Endodermal cell (in vitro differentiated cells): ENCODE data around the gene VPS35L. TPM values are rescaled to one million over a fixed set of nuclear protein-coding genes. Genes with fewer than 3 reads are reported as not detected.
A peak's percentile ranks its signal among the peaks of the same experiment; 100 is the strongest.

Experiments
- DNase-seq: peaks from one replicate; pipeline ENCODE4 v3.0.0-alpha.2; 2017
- H3K27ac ChIP-seq: 2 replicates; pipeline ENCODE4 v1.5.1; 2013; ENCODE audit warnings: mild to moderate bottlenecking, low read depth, low read length, moderate library complexity
- H3K27me3 ChIP-seq: 2 replicates; pipeline ENCODE4 v1.6.1; 2013; ENCODE audit warnings: mild to moderate bottlenecking, low read length, moderate library complexity; ENCODE audit not compliant: insufficient read depth, control insufficient read depth, poor library complexity, severe bottlenecking
- H3K36me3 ChIP-seq: 2 replicates; pipeline ENCODE4 v1.7.0; 2013; ENCODE audit warnings: mild to moderate bottlenecking, low read length, moderate library complexity; ENCODE audit not compliant: control insufficient read depth, insufficient read depth
- H3K4me1 ChIP-seq: one replicate; pipeline ENCODE4 v1.7.0; 2013; ENCODE audit warnings: low read length; ENCODE audit not compliant: control insufficient read depth, insufficient read depth
- H3K4me3 ChIP-seq: 2 replicates; pipeline ENCODE4 v1.5.1; 2013; ENCODE audit warnings: mild to moderate bottlenecking, low read length, moderate library complexity
- H3K9ac ChIP-seq: 2 replicates; pipeline ENCODE4 v1.6.1; 2013; ENCODE audit warnings: mild to moderate bottlenecking, low read length, moderate library complexity; ENCODE audit not compliant: poor library complexity, severe bottlenecking; ENCODE audit errors: extremely low read depth
- H3K9me3 ChIP-seq: 2 replicates; pipeline ENCODE4 v1.6.1; 2013; ENCODE audit warnings: mild to moderate bottlenecking, low read length, moderate library complexity; ENCODE audit not compliant: control insufficient read depth
- H3K27ac Mint-ChIP-seq: 2 replicates; pipeline ENCODE4 v1.8.0; 2020; ENCODE audit warnings: mixed read lengths
- H3K27me3 Mint-ChIP-seq: 2 replicates; pipeline ENCODE4 v1.8.0; 2021; ENCODE audit warnings: mild to moderate bottlenecking, mixed read lengths; ENCODE audit not compliant: insufficient read depth
- H3K36me3 Mint-ChIP-seq: 2 replicates; pipeline ENCODE4 v1.8.0; 2020; ENCODE audit warnings: low read depth, mixed read lengths
- H3K4me1 Mint-ChIP-seq: 2 replicates; pipeline ENCODE4 v1.8.0; 2020; ENCODE audit warnings: mixed read lengths
- H3K4me3 Mint-ChIP-seq: 2 replicates; pipeline ENCODE4 v1.8.0; 2020; ENCODE audit warnings: mild to moderate bottlenecking, moderate library complexity, mixed read lengths
- H3K9me3 Mint-ChIP-seq: 2 replicates; pipeline ENCODE4 v1.8.0; 2020; ENCODE audit warnings: mild to moderate bottlenecking, mixed read lengths
- CTCF ChIP-seq: fragments of 200-600 bp; sonication (generic); conservative IDR thresholded peaks from 2 replicates; pipeline ENCODE4 v1.5.0; 2021; ENCODE audit warnings: antibody characterized with exemption, mild to moderate bottlenecking
- WGBS, 2 experiments: methylation state at CpG; one replicate each; pipeline versions ENCODE4 v1.1.5 to v1.1.7; 2013; ENCODE audit warnings: missing lambda C conversion rate in 2 of 2, mixed read lengths in 1 of 2; ENCODE audit not compliant: insufficient coverage in 1 of 2, insufficient read length in 1 of 2; 5-methylcytosine and 5-hydroxymethylcytosine counted together
- total RNA-seq, 2 donors: library from RNA; stranded (reverse); fragmentation: NEBNext Ultra II Directional in 1 of 2; extraction: Animal tissue kit (Norgen Biotek cat#: 25700) in 1 of 2; gene quantifications; 2 replicates in 1 of 2; 3 replicates in 1 of 2; pipeline ENCODE4 v1.2.1, GENCODE V29; 2021

The VPS35L gene
- total RNA-seq, 2 donors from 2014 or later = 61.5 to 82.0 TPM

- Histone ChIP-seq H3K36me3 (peaks cover 88% of the 10 kb centered on the region), H3K9me3 (no peaks in the 10 kb centered on the region), H3K9ac (no peak overlapping the region), H3K27me3 (no peaks in the 10 kb centered on the region), H3K4me3 (no peak overlapping the region), H3K4me1 (peaks cover 13% of the 10 kb centered on the region), H3K27ac (no peak overlapping the region)
- DNase-seq = no peak
- Mint-ChIP-seq H3K36me3 (peaks cover 78% of the 10 kb centered on the region), H3K27ac (no peak overlapping the region), H3K4me3 (no peak overlapping the region), H3K4me1 (peaks cover 28% of the 10 kb centered on the region), H3K9me3 (no peaks in the 10 kb centered on the region), H3K27me3 (no peaks in the 10 kb centered on the region)
- TF ChIP-seq CTCF = no peak
- WGBS, 2 experiments = 94% methylated on average over 8 to 19 of the region's 22 CpGs
These were observed 152.2 kb downstream of the VPS35L start for GRCh38 chr16:19707569-19708295.

DNA sequence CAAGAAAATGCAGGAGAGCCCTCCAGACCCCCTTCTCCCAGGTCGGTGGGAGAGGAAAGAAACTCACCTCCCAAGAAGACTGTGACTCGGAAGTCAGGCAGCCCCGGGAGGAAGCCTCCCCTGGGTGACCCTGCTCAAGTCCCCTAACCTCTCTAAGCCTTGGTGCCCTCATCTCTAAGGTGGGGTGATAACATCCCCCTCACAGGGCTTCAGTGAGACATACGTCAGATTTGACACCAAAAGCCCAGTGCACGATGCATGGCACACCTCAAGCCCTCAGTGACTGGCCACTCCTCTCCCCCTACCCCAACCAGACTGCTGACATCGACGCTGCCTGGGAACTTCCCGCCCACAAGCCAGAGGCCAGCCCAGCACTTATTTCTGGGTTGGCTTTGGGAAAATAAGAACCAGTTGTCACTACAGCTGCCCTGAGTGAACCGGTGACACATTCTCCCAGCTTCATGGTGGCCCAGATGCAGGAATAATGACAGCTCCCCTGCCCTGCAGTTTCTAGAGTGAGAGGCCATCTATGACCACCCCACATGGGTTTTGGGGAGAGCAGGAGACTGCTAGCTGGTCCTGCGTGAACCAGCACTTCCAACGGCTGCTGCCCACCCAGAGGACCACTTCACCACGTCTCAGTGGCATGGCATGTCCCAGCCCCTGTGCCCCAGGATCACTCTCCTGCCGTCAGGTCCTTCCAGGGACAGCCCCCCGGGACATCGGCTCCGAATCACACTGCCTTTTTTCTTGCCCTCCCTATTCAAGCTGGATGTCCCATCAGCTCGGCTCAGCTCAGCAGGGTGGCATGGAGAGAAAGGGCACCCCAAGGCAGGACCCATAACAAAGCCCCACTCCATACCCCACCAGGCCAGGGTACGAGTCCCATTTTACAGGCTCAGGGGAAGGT, 153.0 kb downstream of the VPS35L start:
- WGBS, 2 experiments = 86 to 92% methylated on average over 5 to 18 of the region's 18 CpGs
- peaks cover 28% of the 10 kb centered on the region for H3K4me1 Mint-ChIP-seq
- DNase-seq = no peak
- Histone ChIP-seq H3K27me3 (no peaks in the 10 kb centered on the region), H3K4me3 (no peak overlapping the region), H3K4me1 (peaks cover 13% of the 10 kb centered on the region), H3K36me3 (peaks cover 87% of the 10 kb centered on the region), H3K9me3 (no peaks in the 10 kb centered on the region), H3K27ac (no peak overlapping the region), H3K9ac (no peak overlapping the region)
- H3K27me3 Mint-ChIP-seq = no peaks in the 10 kb centered on the region
- no peaks in the 10 kb centered on the region for H3K9me3 Mint-ChIP-seq
- peaks cover 74% of the 10 kb centered on the region for H3K36me3 Mint-ChIP-seq
- H3K4me3 Mint-ChIP-seq = no peak overlapping the region
- H3K27ac Mint-ChIP-seq = no peak overlapping the region
- TF ChIP-seq CTCF = no peak

DNA sequence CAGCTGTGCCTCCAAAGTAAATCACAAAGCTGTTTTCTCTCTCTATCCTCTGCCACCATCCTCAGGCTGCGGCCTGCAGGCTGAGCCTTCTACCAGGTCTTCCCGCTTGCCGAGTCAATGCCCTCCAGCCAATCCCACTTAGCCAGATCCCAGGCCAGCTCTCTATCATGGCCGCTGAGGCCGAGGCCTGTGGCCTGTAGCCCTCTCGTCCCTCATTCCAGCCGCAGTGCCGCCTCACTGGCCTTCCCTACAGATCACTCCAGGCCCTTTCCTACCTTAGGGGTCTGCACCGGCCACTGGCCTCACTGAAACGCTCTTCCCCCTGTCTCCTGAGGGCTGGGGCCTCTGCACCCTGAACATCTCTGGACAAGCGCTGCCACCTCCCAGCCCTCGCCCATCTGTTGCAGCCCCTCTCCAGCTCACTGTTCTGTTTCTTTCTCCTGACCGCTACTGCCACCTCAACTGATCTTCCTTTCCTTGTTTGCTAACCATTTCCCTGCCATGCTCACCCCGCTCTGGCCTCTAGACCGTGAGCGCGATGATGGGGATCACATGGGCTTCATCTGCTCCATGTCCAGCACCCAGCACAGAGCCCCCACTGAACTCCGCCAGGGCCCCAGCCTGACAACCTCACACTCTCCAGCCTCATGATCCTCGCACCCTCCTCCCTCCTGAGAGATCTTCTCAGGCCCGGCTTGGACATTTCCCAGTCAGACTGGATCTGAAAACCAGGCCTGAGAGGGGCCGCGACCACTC, 154.1 kb downstream of the VPS35L start:
- H3K9ac ChIP-seq = no peak overlapping the region
- H3K9me3 ChIP-seq = no peaks in the 10 kb centered on the region
- H3K27me3 Mint-ChIP-seq = no peaks in the 10 kb centered on the region
- H3K27ac ChIP-seq = no peak overlapping the region
- no peaks in the 10 kb centered on the region for H3K9me3 Mint-ChIP-seq
- DNase-seq = no peak
- WGBS, 2 experiments = 93 to 96% methylated on average over 11 to 22 of the region's 22 CpGs
- TF ChIP-seq CTCF = no peak
- H3K4me1 Mint-ChIP-seq = peaks cover 28% of the 10 kb centered on the region
- peaks cover 87% of the 10 kb centered on the region for H3K36me3 ChIP-seq
- no peak overlapping the region for H3K4me3 Mint-ChIP-seq
- peaks cover 74% of the 10 kb centered on the region for H3K36me3 Mint-ChIP-seq
- peaks cover 13% of the 10 kb centered on the region for H3K4me1 ChIP-seq
- no peak overlapping the region for H3K4me3 ChIP-seq
- H3K27me3 ChIP-seq = no peaks in the 10 kb centered on the region
- H3K27ac Mint-ChIP-seq = peak overlapping the region; percentile 80
